Smooth muscle cell (in vitro differentiated cells): Measurements from ENCODE around the gene RAB28. TPM values are rescaled to one million over a fixed set of nuclear protein-coding genes. Genes with fewer than 3 reads are reported as not detected.

Experiments
- DNase-seq: peaks from one replicate; lab custom pipeline; 2025; ENCODE audit not compliant: unreplicated experiment; lab: John Stamatoyannopoulos, UW
- H2AFZ ChIP-seq: fragments of 200-600 bp; sonication (generic); 2 replicates; pipeline ENCODE4 v1.6.0; 2016; ENCODE audit warnings: antibody characterized with exemption, low read depth, mild to moderate bottlenecking
- H3F3A ChIP-seq: fragments of 200-600 bp; sonication (generic); 2 replicates; pipeline ENCODE4 v1.6.0; 2017; ENCODE audit warnings: antibody characterized with exemption, low read depth
- H3K27ac ChIP-seq: fragments of 200-600 bp; sonication (generic); 2 replicates; pipeline ENCODE4 v1.5.1; 2016; ENCODE audit warnings: low read depth, mild to moderate bottlenecking
- H3K27me3 ChIP-seq: fragments of 200-600 bp; sonication (generic); 2 replicates; pipeline ENCODE4 v1.6.1; 2016; ENCODE audit warnings: low read depth, mild to moderate bottlenecking
- H3K36me3 ChIP-seq: fragments of 200-600 bp; sonication (generic); 2 replicates; pipeline ENCODE4 v1.5.1; 2016; ENCODE audit warnings: low read depth
- H3K4me1 ChIP-seq: fragments of 200-600 bp; sonication (generic); 2 replicates; pipeline ENCODE4 v1.5.1; 2016; ENCODE audit warnings: low read depth
- H3K4me2 ChIP-seq: fragments of 200-600 bp; sonication (generic); 2 replicates; pipeline ENCODE4 v1.6.0; 2016; ENCODE audit warnings: mild to moderate bottlenecking
- H3K4me3 ChIP-seq: fragments of 200-600 bp; sonication (generic); 2 replicates; pipeline ENCODE4 v1.5.1; 2016; ENCODE audit warnings: mild to moderate bottlenecking
- H3K79me2 ChIP-seq: fragments of 200-600 bp; sonication (generic); 2 replicates; pipeline ENCODE4 v1.6.0; 2016; ENCODE audit warnings: low read depth, mild to moderate bottlenecking
- H3K9ac ChIP-seq: fragments of 200-600 bp; sonication (generic); 2 replicates; pipeline ENCODE4 v1.6.0; 2016; ENCODE audit warnings: low read depth
- H3K9me3 ChIP-seq: fragments of 200-600 bp; sonication (generic); replicated peaks from 2 replicates; pipeline ENCODE4 v1.5.1; 2016; ENCODE audit warnings: low read depth
- H4K20me1 ChIP-seq: fragments of 200-600 bp; sonication (generic); 2 replicates; pipeline ENCODE4 v1.6.0; 2016; ENCODE audit warnings: low read depth
- CTCF ChIP-seq: fragments of 200-600 bp; sonication (generic); IDR thresholded peaks from 2 replicates; pipeline ENCODE4 v1.5.1; 2017; ENCODE audit warnings: borderline replicate concordance, mild to moderate bottlenecking, antibody characterized with exemption; ENCODE audit not compliant: insufficient read depth, poor library complexity, severe bottlenecking
- WGBS: methylation state at CpG from one replicate; pipeline ENCODE4 v1.1.7; 2016; ENCODE audit warnings: low lambda C conversion rate; 5-methylcytosine and 5-hydroxymethylcytosine counted together
- polyA plus RNA-seq: library from polyadenylated mRNA; unstranded; fragments of >200 nt; fragmentation: Nextera tagmentation; extraction: Ambion mirVana; gene quantifications from 2 replicates; pipeline ENCODE4 v1.2.1, GENCODE V29; 2016
- total RNA-seq: library from RNA; depleted of rRNA; stranded (reverse); fragments of >200 nt; gene quantifications from 2 replicates; pipeline ENCODE4 v1.2.3, GENCODE V29; 2014

Gene RAB28
- total and polyA plus RNA-seq, 2 experiments from 2014 or later: 32.8 to 40.7 TPM

DNA sequence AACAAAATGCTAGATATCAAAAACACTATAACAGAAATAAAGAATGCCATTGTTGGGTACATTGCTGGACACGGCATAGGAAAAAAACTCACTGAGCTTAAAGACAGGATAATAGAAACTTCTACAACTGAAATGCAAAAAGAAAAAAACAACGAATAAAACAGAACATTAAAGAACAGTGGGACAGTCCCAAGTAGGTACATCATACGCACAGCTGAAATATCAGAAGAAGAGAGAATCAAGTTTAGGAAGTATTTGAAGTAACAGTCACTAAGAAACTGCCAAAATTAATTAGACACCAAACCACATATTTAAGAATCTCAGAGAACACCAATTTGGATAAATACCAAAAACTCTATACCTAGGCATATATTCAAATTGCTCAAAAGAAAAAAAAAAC lies 19.2 kb downstream of the RAB28 start:
- 97% methylated on average over 3 of the region's 3 CpGs for WGBS
- no peak for TF ChIP-seq CTCF

GRCh38 chr4:13464543-13464942 lies 19.6 kb downstream of the RAB28 start:
- Histone ChIP-seq H4K20me1 (peaks cover 13% of the 10 kb centered on the region), H3K9ac (no peak overlapping the region), H3K27me3 (no peaks in the 10 kb centered on the region), H3K4me1 (no peaks in the 10 kb centered on the region), H3K4me3 (no peak overlapping the region), H3K36me3 (peaks cover 9% of the 10 kb centered on the region), H3K9me3 (no peaks in the 10 kb centered on the region), H3K4me2 (no peak overlapping the region), H3K27ac (no peak overlapping the region), H3F3A (no peaks in the 10 kb centered on the region), H3K79me2 (peaks cover 63% of the 10 kb centered on the region), H2AFZ (no peak overlapping the region)
- DNase-seq: no peak
- TF ChIP-seq CTCF: no peak

More for the DNA sequence above, 19.2 kb downstream of the RAB28 start:
- Histone ChIP-seq H3K36me3 (peaks cover 9% of the 10 kb centered on the region), H3K9me3 (no peaks in the 10 kb centered on the region), H3K4me1 (no peaks in the 10 kb centered on the region), H2AFZ (no peak overlapping the region), H3K9ac (no peak overlapping the region), H3K27ac (no peak overlapping the region), H3K4me2 (no peak overlapping the region), H3F3A (no peaks in the 10 kb centered on the region), H4K20me1 (peaks cover 15% of the 10 kb centered on the region), H3K79me2 (peaks cover 63% of the 10 kb centered on the region), H3K4me3 (no peak overlapping the region), H3K27me3 (no peaks in the 10 kb centered on the region)
- no peak for DNase-seq

GRCh38 chr4:13461191-13461905 lies 22.8 kb downstream of the RAB28 start:
- H2AFZ ChIP-seq: no peak overlapping the region
- H3K9me3 ChIP-seq: no peaks in the 10 kb centered on the region
- H3K4me3 ChIP-seq: no peak overlapping the region
- H3K9ac ChIP-seq: no peak overlapping the region
- no peak for TF ChIP-seq CTCF
- H3K4me1 ChIP-seq: no peaks in the 10 kb centered on the region
- H4K20me1 ChIP-seq: peaks cover 10% of the 10 kb centered on the region
- no peak for DNase-seq
- H3K79me2 ChIP-seq: peaks cover 37% of the 10 kb centered on the region
- no peak overlapping the region for H3K27ac ChIP-seq
- H3K36me3 ChIP-seq: peaks cover 3% of the 10 kb centered on the region
- H3K27me3 ChIP-seq: no peaks in the 10 kb centered on the region
- WGBS: 86% methylated on average over 6 of the region's 6 CpGs
- H3K4me2 ChIP-seq: no peak overlapping the region
- H3F3A ChIP-seq: no peaks in the 10 kb centered on the region

- no peaks in the 10 kb centered on the region for H3K4me1 ChIP-seq
- H2AFZ ChIP-seq: no peak overlapping the region
- no peak overlapping the region for H3K9ac ChIP-seq
- TF ChIP-seq CTCF: no peak
- H3K27me3 ChIP-seq: no peaks in the 10 kb centered on the region
- no peak for DNase-seq
- no peaks in the 10 kb centered on the region for H4K20me1 ChIP-seq
- H3K27ac ChIP-seq: no peak overlapping the region
- H3K4me2 ChIP-seq: no peak overlapping the region
- H3K36me3 ChIP-seq: no peaks in the 10 kb centered on the region
- peaks cover 3% of the 10 kb centered on the region for H3K79me2 ChIP-seq
- H3K9me3 ChIP-seq: no peaks in the 10 kb centered on the region
- no peaks in the 10 kb centered on the region for H3F3A ChIP-seq
- H3K4me3 ChIP-seq: no peak overlapping the region
- 56% methylated on average over 4 of the region's 4 CpGs for WGBS
These were observed 28.7 kb downstream of the RAB28 start for GRCh38 chr4:13455411-13455810.
